ENCODE data around the gene MAP3K20.

- peak; percentile 63 to 87 (median 82) for TF ChIP-seq CTCF (IDR thresholded peaks at IDR 0.05 in 8 of 11, conservative IDR thresholded peaks at IDR 0.05 in 3 of 11)
- no peak for TF ChIP-seq POLR2A (IDR thresholded peaks at IDR 0.05)
- peak in 1 of 3 donors; percentile 36 for TF ChIP-seq POLR2AphosphoS5 (IDR thresholded peaks at IDR 0.05)
These were observed 134.9 kb downstream of the MAP3K20 start for GRCh38 chr2:173210270-173211196.
